Tibial nerve (tissue), 4 donors: Measurements from ENCODE around the gene SAAL1. TPM values are rescaled to one million over a fixed set of nuclear protein-coding genes. Genes with fewer than 3 reads are reported as not detected.
A peak's percentile ranks its signal among the peaks of the same experiment; 100 is the strongest.

Experiments
- DNase-seq, 2 donors: peaks; one replicate each; pipeline ENCODE4 v3.0.0-alpha.2; 2019; ENCODE audit warnings: low spot score in 2 of 2
- H3K27ac ChIP-seq, 4 donors: fragments of 200-600 bp; sonication (generic) in 3 of 4; one replicate each; pipeline ENCODE4 v1.5.1; 2017 to 2019; ENCODE audit warnings: mild to moderate bottlenecking in 1 of 4
- H3K27me3 ChIP-seq, 2 donors: fragments of 200-600 bp; sonication (generic) in 1 of 2; one replicate each; pipeline versions ENCODE4 v1.5.1 to v1.6.0; 2017 to 2019
- H3K36me3 ChIP-seq, 3 donors: fragments of 200-600 bp; sonication (generic); one replicate each; pipeline ENCODE4 v1.5.1; 2018 to 2019
- H3K4me1 ChIP-seq, 4 donors: fragments of 200-600 bp; sonication (generic) in 3 of 4; one replicate each; pipeline ENCODE4 v1.5.1; 2017 to 2019
- H3K4me3 ChIP-seq, 4 donors: fragments of 200-600 bp; sonication (generic) in 3 of 4; one replicate each; pipeline ENCODE4 v1.5.1; 2017 to 2019; ENCODE audit warnings: mild to moderate bottlenecking in 1 of 4, moderate library complexity in 1 of 4
- H3K9me3 ChIP-seq, 4 donors: fragments of 200-600 bp; sonication (generic) in 3 of 4; one replicate each; pipeline ENCODE4 v1.5.1; 2017 to 2019
- EP300 ChIP-seq, 2 donors: sonication (generic); formaldehyde crosslinking; IDR thresholded peaks; one replicate each; pipeline ENCODE4 v1.6.1; 2017; ENCODE audit warnings: antibody characterized with exemption in 2 of 2, mild to moderate bottlenecking in 1 of 2
- POLR2A ChIP-seq, 2 donors: fragments of 450-650 bp; IDR thresholded peaks; one replicate each; pipeline ENCODE4 v1.6.1; 2017; ENCODE audit warnings: antibody characterized with exemption in 2 of 2, mild to moderate bottlenecking in 2 of 2, moderate library complexity in 2 of 2
- WGBS, 2 donors: methylation state at CpG; one replicate each; pipeline ENCODE4 v1.1.5; 2018; 5-methylcytosine and 5-hydroxymethylcytosine counted together
- total RNA-seq, 4 donors: library from RNA; depleted of rRNA; stranded (reverse); fragments of >200 nt; gene quantifications; one replicate each; pipeline ENCODE4 v1.1.0, GENCODE V29; 2016
- TF ChIP-seq, protein P1 (sequence below), 5 experiments: fragments of 200-600 bp in 3 of 5; fragments of 450-650 bp in 2 of 5; sonication (generic) in 3 of 5; IDR thresholded peaks; one replicate each; pipeline ENCODE4 v1.5.1; 2016 to 2019; ENCODE audit warnings: antibody characterized with exemption in 5 of 5, mild to moderate bottlenecking in 3 of 5, moderate library complexity in 2 of 5

The SAAL1 gene
- total RNA-seq, 4 donors from 2014 or later = 14.6 to 27.3 (median 19.2) TPM

- TF ChIP-seq, protein P1, sequence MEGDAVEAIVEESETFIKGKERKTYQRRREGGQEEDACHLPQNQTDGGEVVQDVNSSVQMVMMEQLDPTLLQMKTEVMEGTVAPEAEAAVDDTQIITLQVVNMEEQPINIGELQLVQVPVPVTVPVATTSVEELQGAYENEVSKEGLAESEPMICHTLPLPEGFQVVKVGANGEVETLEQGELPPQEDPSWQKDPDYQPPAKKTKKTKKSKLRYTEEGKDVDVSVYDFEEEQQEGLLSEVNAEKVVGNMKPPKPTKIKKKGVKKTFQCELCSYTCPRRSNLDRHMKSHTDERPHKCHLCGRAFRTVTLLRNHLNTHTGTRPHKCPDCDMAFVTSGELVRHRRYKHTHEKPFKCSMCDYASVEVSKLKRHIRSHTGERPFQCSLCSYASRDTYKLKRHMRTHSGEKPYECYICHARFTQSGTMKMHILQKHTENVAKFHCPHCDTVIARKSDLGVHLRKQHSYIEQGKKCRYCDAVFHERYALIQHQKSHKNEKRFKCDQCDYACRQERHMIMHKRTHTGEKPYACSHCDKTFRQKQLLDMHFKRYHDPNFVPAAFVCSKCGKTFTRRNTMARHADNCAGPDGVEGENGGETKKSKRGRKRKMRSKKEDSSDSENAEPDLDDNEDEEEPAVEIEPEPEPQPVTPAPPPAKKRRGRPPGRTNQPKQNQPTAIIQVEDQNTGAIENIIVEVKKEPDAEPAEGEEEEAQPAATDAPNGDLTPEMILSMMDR (IDR thresholded peaks at IDR 0.05) = peak; percentile 79 to 87 (median 80)
- TF ChIP-seq EP300 (IDR thresholded peaks at IDR 0.05) (no peak), POLR2A (IDR thresholded peaks at IDR 0.05) (no peak)
- H3K4me3 ChIP-seq = no peak overlapping the region
- H3K27ac ChIP-seq = no peak overlapping the region
- H3K36me3 ChIP-seq = no peaks in the 10 kb centered on the region
- 0 to 4% methylated on average over 9 of the region's 9 CpGs for WGBS, 2 donors
- peak; percentile 21 to 48 for DNase-seq
- H3K4me1 ChIP-seq = no peaks in the 10 kb centered on the region
- no peaks in the 10 kb centered on the region for H3K9me3 ChIP-seq
- peaks cover 0 to 10% of the 10 kb centered on the region in 2 donors for H3K27me3 ChIP-seq
Measured at GRCh38 chr11:18115360-18116127, 9.7 kb upstream of the SAAL1 start.

DNA sequence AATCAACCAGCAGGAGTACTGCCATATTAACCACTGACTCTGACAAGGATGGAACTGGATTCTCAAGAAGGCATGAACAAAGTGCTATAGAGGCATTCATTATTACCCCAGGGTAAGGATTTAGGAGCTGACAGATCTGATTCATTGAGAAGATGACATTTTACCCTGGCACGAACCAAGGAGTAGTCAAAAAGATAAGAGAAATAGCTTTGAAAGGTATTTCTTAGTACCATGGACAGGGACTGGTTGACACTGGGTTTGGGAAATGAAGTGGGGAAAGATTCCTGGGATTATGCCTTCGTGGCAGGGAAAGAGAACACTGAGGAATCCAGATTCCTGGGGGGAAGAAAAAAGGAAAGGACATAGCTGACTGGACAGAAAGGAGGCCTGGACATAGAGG lies 5.1 kb upstream of the SAAL1 start:
- Histone ChIP-seq H3K9me3 (no peaks in the 10 kb centered on the region), H3K27me3 (peaks cover 0 to 10% of the 10 kb centered on the region in 2 donors), H3K27ac (no peak overlapping the region), H3K36me3 (no peaks in the 10 kb centered on the region), H3K4me1 (peaks cover 0 to 7% (median 0%) of the 10 kb centered on the region in 4 donors), H3K4me3 (no peak overlapping the region)
- DNase-seq = no peak
- TF ChIP-seq POLR2A (IDR thresholded peaks at IDR 0.05) (no peak), EP300 (IDR thresholded peaks at IDR 0.05) (no peak)
- TF ChIP-seq, protein P1 (IDR thresholded peaks at IDR 0.05) = no peak
- 20 to 26% methylated on average over 2 of the region's 2 CpGs for WGBS, 2 donors

DNA sequence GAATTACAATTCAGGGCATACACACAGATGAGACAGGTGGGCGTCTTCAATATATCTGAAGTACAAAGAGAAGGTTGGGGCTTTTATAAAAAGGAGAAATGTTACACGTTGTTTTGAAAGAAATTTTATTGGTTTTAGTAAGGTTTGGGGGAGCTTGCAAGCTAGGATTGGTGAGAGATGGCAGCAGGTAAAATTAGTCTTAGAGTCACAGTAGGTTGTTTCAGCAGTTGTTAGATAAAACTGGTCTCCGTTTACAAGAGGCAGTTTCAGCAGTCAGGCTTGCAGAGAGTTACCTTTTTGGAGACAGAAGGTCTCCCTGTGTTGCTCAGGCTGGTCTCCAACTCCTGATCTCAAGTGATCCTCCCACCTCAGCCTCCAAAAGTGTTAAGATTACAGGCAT lies 2.4 kb upstream of the SAAL1 start:
- no peaks in the 10 kb centered on the region for H3K9me3 ChIP-seq
- H3K27me3 ChIP-seq = peaks cover 0 to 4% of the 10 kb centered on the region in 2 donors
- WGBS, 2 donors = 66 to 72% methylated on average over 3 of the region's 3 CpGs
- H3K27ac ChIP-seq = no peak overlapping the region
- H3K36me3 ChIP-seq = peaks cover 0 to 6% (median 0%) of the 10 kb centered on the region in 3 donors
- no peak for TF ChIP-seq POLR2A (IDR thresholded peaks at IDR 0.05)
- TF ChIP-seq, protein P1 (IDR thresholded peaks at IDR 0.05) = no peak
- no peak for DNase-seq
- no peak overlapping the region for H3K4me3 ChIP-seq
- peaks cover 0 to 28% (median 8%) of the 10 kb centered on the region in 4 donors for H3K4me1 ChIP-seq

GRCh38 chr11:18106688-18107087 lies 806 bp upstream of the SAAL1 start:
- Histone ChIP-seq H3K4me1 (peaks cover 0 to 28% (median 8%) of the 10 kb centered on the region in 4 donors), H3K9me3 (no peaks in the 10 kb centered on the region), H3K27me3 (no peaks in the 10 kb centered on the region), H3K4me3 (no peak overlapping the region), H3K27ac (no peak overlapping the region), H3K36me3 (peaks cover 0 to 21% (median 0%) of the 10 kb centered on the region in 3 donors)
- WGBS, 2 donors = 87 to 88% methylated on average over 9 of the region's 9 CpGs
- TF ChIP-seq POLR2A (IDR thresholded peaks at IDR 0.05) (no peak), EP300 (IDR thresholded peaks at IDR 0.05) (no peak)
- TF ChIP-seq, protein P1 (IDR thresholded peaks at IDR 0.05) = no peak
- DNase-seq = no peak

DNA sequence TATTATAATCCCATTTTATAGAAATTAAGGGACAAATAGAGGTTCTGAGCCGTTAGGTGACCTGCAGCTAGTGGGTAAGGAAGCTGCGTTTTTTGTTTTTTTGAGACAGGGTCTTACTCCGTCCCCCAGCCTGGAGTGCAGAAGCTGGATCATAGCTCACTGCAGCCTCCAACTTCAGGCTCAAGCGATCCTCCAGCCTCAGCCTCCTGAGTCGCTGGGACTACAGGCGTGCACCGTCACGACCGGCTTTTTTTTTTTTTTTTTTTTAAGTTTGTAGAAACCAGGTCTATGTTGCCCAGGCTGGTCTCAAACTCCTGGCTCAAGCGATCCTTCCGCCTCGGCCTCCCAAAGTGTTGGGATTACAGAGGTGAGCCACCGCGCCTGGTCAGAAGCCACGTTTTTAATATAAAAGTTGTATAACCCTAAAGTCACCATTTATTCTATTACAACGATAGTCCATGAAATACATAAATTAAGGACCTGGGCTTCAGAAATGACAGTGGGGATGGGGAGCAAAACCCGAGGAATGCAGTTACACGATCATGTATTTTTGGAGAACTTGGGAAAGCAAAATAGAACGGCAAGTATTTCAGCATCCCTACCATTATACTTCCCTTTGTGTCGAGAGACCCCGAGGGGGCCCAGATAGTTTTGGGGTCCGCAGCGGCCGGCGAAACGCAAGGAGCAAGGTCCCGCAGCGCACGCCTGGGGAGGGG lies 638 bp downstream of the SAAL1 start:
- 26 to 28% methylated on average over 29 of the region's 29 CpGs for WGBS, 2 donors
- H3K27ac ChIP-seq = peak overlapping the region; percentile 11 to 81 (median 62)
- H3K4me3 ChIP-seq = peak overlapping the region; percentile 63 to 93 (median 84)
- H3K4me1 ChIP-seq = peaks cover 0 to 28% (median 8%) of the 10 kb centered on the region in 4 donors
- H3K9me3 ChIP-seq = no peaks in the 10 kb centered on the region
- no peak for DNase-seq
- H3K27me3 ChIP-seq = no peaks in the 10 kb centered on the region
- TF ChIP-seq EP300 (IDR thresholded peaks at IDR 0.05) = no peak
- no peak for TF ChIP-seq POLR2A (IDR thresholded peaks at IDR 0.05)
- TF ChIP-seq, protein P1 (IDR thresholded peaks at IDR 0.05) = no peak
- peaks cover 0 to 33% (median 0%) of the 10 kb centered on the region in 3 donors for H3K36me3 ChIP-seq
